Measurements from ENCODE around the gene ZNF264.

DNA sequence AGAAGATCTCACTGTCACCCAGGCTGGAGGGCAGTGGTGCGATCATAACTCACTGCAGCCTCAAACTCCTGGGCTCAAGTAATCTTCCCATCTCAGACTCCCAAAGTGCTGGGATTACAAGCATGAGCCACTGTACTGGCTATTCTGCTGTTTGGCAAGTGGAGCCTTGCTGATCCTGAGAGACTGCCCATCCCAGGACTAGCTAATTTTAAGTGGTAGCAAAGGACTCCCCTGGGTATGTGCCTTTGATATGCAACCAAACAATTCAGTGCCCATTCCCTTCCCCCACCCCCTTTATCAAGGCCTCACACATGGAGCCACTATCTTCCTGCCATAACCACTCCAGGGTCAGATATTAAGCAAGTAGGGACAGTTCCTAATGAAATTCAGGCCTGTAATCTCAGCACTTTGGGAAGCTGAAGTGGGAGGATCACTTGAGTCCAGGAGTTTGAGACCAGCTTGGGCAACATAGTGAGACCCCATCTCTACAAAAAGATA is 72.0 kb downstream of the ZNF264 start:
- TF ChIP-seq, protein P1, sequence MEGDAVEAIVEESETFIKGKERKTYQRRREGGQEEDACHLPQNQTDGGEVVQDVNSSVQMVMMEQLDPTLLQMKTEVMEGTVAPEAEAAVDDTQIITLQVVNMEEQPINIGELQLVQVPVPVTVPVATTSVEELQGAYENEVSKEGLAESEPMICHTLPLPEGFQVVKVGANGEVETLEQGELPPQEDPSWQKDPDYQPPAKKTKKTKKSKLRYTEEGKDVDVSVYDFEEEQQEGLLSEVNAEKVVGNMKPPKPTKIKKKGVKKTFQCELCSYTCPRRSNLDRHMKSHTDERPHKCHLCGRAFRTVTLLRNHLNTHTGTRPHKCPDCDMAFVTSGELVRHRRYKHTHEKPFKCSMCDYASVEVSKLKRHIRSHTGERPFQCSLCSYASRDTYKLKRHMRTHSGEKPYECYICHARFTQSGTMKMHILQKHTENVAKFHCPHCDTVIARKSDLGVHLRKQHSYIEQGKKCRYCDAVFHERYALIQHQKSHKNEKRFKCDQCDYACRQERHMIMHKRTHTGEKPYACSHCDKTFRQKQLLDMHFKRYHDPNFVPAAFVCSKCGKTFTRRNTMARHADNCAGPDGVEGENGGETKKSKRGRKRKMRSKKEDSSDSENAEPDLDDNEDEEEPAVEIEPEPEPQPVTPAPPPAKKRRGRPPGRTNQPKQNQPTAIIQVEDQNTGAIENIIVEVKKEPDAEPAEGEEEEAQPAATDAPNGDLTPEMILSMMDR (IDR thresholded peaks at IDR 0.05): no peak
- TF ChIP-seq POLR2A (IDR thresholded peaks at IDR 0.05): no peak
